ENCODE results near the gene ZNF460. TPM values are rescaled to one million over a fixed set of nuclear protein-coding genes. Genes with fewer than 3 reads are reported as not detected.

ZNF460 gene
- total RNA-seq, 6 donors from 2014 or later: 37.6 to 88.0 (median 53.6) TPM

GRCh38 chr19:57327993-57328392 lies 47.7 kb downstream of the ZNF460 start:
- TF ChIP-seq EP300 (IDR thresholded peaks at IDR 0.05) (no peak), POLR2A (IDR thresholded peaks at IDR 0.05) (no peak), POLR2AphosphoS5 (IDR thresholded peaks at IDR 0.05) (no peak)
- TF ChIP-seq, protein P1, sequence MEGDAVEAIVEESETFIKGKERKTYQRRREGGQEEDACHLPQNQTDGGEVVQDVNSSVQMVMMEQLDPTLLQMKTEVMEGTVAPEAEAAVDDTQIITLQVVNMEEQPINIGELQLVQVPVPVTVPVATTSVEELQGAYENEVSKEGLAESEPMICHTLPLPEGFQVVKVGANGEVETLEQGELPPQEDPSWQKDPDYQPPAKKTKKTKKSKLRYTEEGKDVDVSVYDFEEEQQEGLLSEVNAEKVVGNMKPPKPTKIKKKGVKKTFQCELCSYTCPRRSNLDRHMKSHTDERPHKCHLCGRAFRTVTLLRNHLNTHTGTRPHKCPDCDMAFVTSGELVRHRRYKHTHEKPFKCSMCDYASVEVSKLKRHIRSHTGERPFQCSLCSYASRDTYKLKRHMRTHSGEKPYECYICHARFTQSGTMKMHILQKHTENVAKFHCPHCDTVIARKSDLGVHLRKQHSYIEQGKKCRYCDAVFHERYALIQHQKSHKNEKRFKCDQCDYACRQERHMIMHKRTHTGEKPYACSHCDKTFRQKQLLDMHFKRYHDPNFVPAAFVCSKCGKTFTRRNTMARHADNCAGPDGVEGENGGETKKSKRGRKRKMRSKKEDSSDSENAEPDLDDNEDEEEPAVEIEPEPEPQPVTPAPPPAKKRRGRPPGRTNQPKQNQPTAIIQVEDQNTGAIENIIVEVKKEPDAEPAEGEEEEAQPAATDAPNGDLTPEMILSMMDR (IDR thresholded peaks at IDR 0.05): no peak
- Histone ChIP-seq H3K27ac (no peak overlapping the region), H3K4me3 (no peak overlapping the region), H3K27me3 (no peaks in the 10 kb centered on the region), H3K9me3 (peaks cover 24 to 47% (median 31%) of the 10 kb centered on the region in 4 donors), H3K36me3 (peaks cover 35 to 74% (median 62%) of the 10 kb centered on the region in 4 donors), H3K4me1 (no peaks in the 10 kb centered on the region)
- DNase-seq (no peak), ATAC-seq (ENCODE audit: low FRiP score in 2 of 2) (no peak)
- WGBS, 2 donors: 95% methylated on average over 8 of the region's 8 CpGs

- Histone ChIP-seq H3K36me3 (peaks cover under 1 to 15% (median 3%) of the 10 kb centered on the region in 4 donors), H3K27ac (no peak overlapping the region), H3K4me1 (peaks cover 0 to 6% (median 0%) of the 10 kb centered on the region in 4 donors), H3K27me3 (no peaks in the 10 kb centered on the region), H3K9me3 (peaks cover 2 to 10% (median 4%) of the 10 kb centered on the region in 4 donors), H3K4me3 (no peak overlapping the region)
- no peak for ATAC-seq (ENCODE audit: low FRiP score in 2 of 2)
- TF ChIP-seq, protein P1 (IDR thresholded peaks at IDR 0.05): no peak
- TF ChIP-seq EP300 (IDR thresholded peaks at IDR 0.05) (no peak), POLR2AphosphoS5 (IDR thresholded peaks at IDR 0.05) (no peak), POLR2A (IDR thresholded peaks at IDR 0.05) (no peak)
- no peak for DNase-seq
- 76 to 79% methylated on average over 4 of the region's 4 CpGs for WGBS, 2 donors
Measured at GRCh38 chr19:57334191-57334590, 53.9 kb downstream of the ZNF460 start.

- ATAC-seq (ENCODE audit: low FRiP score in 2 of 2): no peak
- DNase-seq: no peak
- no peak overlapping the region for H3K4me3 ChIP-seq
- WGBS, 2 donors: 50 to 61% methylated on average over 3 of the region's 3 CpGs
- no peaks in the 10 kb centered on the region for H3K27me3 ChIP-seq
- H3K4me1 ChIP-seq: peaks cover 0 to 6% (median 0%) of the 10 kb centered on the region in 4 donors
- peak overlapping the region in 1 of 4 donors; percentile 12 for H3K27ac ChIP-seq
- H3K36me3 ChIP-seq: no peaks in the 10 kb centered on the region
- peaks cover 0 to 6% (median 0%) of the 10 kb centered on the region in 4 donors for H3K9me3 ChIP-seq
- TF ChIP-seq, protein P1 (IDR thresholded peaks at IDR 0.05): no peak
- no peak for TF ChIP-seq EP300 (IDR thresholded peaks at IDR 0.05)
- no peak for TF ChIP-seq POLR2A (IDR thresholded peaks at IDR 0.05)
- TF ChIP-seq POLR2AphosphoS5 (IDR thresholded peaks at IDR 0.05): no peak
Measured at GRCh38 chr19:57338877-57339276, 58.6 kb downstream of the ZNF460 start.

- no peaks in the 10 kb centered on the region for H3K36me3 ChIP-seq
- DNase-seq (no peak), ATAC-seq (ENCODE audit: low FRiP score in 2 of 2) (no peak)
- H3K9me3 ChIP-seq: no peaks in the 10 kb centered on the region
- no peaks in the 10 kb centered on the region for H3K27me3 ChIP-seq
- peaks cover 0 to 6% (median 0%) of the 10 kb centered on the region in 4 donors for H3K4me1 ChIP-seq
- TF ChIP-seq EP300 (IDR thresholded peaks at IDR 0.05): no peak
- TF ChIP-seq, protein P1 (IDR thresholded peaks at IDR 0.05): no peak
- TF ChIP-seq POLR2AphosphoS5 (IDR thresholded peaks at IDR 0.05): no peak
- TF ChIP-seq POLR2A (IDR thresholded peaks at IDR 0.05): no peak
- H3K27ac ChIP-seq: no peak overlapping the region
- no peak overlapping the region for H3K4me3 ChIP-seq
- 71 to 83% methylated on average over 6 of the region's 6 CpGs for WGBS, 2 donors
Measured at GRCh38 chr19:57342582-57342981, 62.3 kb downstream of the ZNF460 start.

Other genes with a start within 250 kb of the ZNF460 start
- gene USP29, start 160.5 kb upstream of the ZNF460 start, total RNA-seq: not detected
- gene ZIM3, start 135.3 kb upstream of the ZNF460 start, total RNA-seq: not detected
- gene DUXA, start 113.0 kb upstream of the ZNF460 start, total RNA-seq: not detected
- 10 to 100 TPM; 35.1 to 60.1 (median 42.9) TPM for gene ZNF264, start 89.0 kb upstream of the ZNF460 start, total RNA-seq
- 1 to 10 TPM in 2 of 6 donors, under 1 TPM in 2, not detected in 2; 0.84 to 2.1 (median 1.1) TPM for gene AURKC, start 49.5 kb upstream of the ZNF460 start, total RNA-seq
- gene ZNF805, start 39.9 kb upstream of the ZNF460 start, total RNA-seq: 10 to 100 TPM; 10.5 to 18.8 (median 12.8) TPM
- gene ZNF543, start 40.0 kb downstream of the ZNF460 start, total RNA-seq: 10 to 100 TPM in 1 of 6 donors, 1 to 10 TPM in 5; 3.4 to 10.5 (median 6.0) TPM
- gene ZNF304, start 70.8 kb downstream of the ZNF460 start, total RNA-seq: 1 to 10 TPM; 2.1 to 8.8 (median 7.3) TPM
- 10 to 100 TPM in 4 of 6 donors, 1 to 10 TPM in 2; 6.2 to 29.3 (median 12.8) TPM for gene TRAPPC2B, start 83.1 kb downstream of the ZNF460 start, total RNA-seq
- 1 to 10 TPM in 5 of 6 donors, under 1 TPM in 1; 0.89 to 9.4 (median 3.2) TPM for gene ZNF547, start 83.1 kb downstream of the ZNF460 start, total RNA-seq
- 10 to 100 TPM; 12.6 to 23.9 (median 17.0) TPM for gene ZNF548, start 109.4 kb downstream of the ZNF460 start, total RNA-seq
- gene ZNF17, start 130.7 kb downstream of the ZNF460 start, total RNA-seq: 10 to 100 TPM in 4 of 6 donors, 1 to 10 TPM in 2; 6.9 to 17.8 (median 11.3) TPM
- gene ZNF749, start 154.8 kb downstream of the ZNF460 start, total RNA-seq: 10 to 100 TPM in 2 of 6 donors, 1 to 10 TPM in 4; 6.9 to 16.1 (median 9.0) TPM
- gene VN1R1, start 176.7 kb downstream of the ZNF460 start, total RNA-seq: 1 to 10 TPM in 1 of 6 donors, under 1 TPM in 4, not detected in 1; 0.17 to 2.1 (median 0.91) TPM
- 10 to 100 TPM in 1 of 6 donors, 1 to 10 TPM in 5; 4.3 to 17.3 (median 6.8) TPM for gene ZNF772, start 197.1 kb downstream of the ZNF460 start, total RNA-seq
- gene ZNF419, start 207.3 kb downstream of the ZNF460 start, total RNA-seq: 10 to 100 TPM in 3 of 6 donors, 1 to 10 TPM in 3; 7.0 to 20.4 (median 9.7) TPM
- gene ZNF773, start 219.5 kb downstream of the ZNF460 start, total RNA-seq: 10 to 100 TPM in 2 of 6 donors, 1 to 10 TPM in 4; 5.0 to 12.5 (median 8.0) TPM
- gene ZNF549, start 246.9 kb downstream of the ZNF460 start, total RNA-seq: 1 to 10 TPM; 1.8 to 8.4 (median 5.4) TPM